ENCODE measurements around the gene SPSB2.

GRCh38 chr12:6831450-6831995 is 41.6 kb downstream of the SPSB2 start:
- TF ChIP-seq FOXM1 (IDR thresholded peaks at IDR 0.05; ENCODE audit: low read depth): no peak
- no peak for TF ChIP-seq EP300 (IDR thresholded peaks at IDR 0.05; ENCODE audit: borderline replicate concordance in 1 of 2, low read depth in 1 of 2, low read length in 1 of 2)
- TF ChIP-seq CTCF (IDR thresholded peaks at IDR 0.05): no peak
- TF ChIP-seq IRF3 (IDR thresholded peaks at IDR 0.05; ENCODE audit: low read depth, low read length): no peak
- no peak for TF ChIP-seq YY1 (IDR thresholded peaks at IDR 0.05; ENCODE audit: low read depth)
- TF ChIP-seq RAD21 (IDR thresholded peaks at IDR 0.05; ENCODE audit: low read length): no peak
- no peak for TF ChIP-seq FOXJ3 (CRISPR knock-in tag; IDR thresholded peaks at IDR 0.05)

Data from SK-N-SH (cell line).